GM19035 (cell line): Measurements from ENCODE around the gene BRMS1.
"Not testable (repeated sequence)": the region's sequence is repeated elsewhere in the genome, so short reads cannot be mapped to it uniquely, and the experiment has no call there.

Experiments used
- ATAC-seq: cut with Tn5 transposase; IDR thresholded peaks from one replicate; pipeline ENCODE4 v1.9.1; 2021; ENCODE audit not compliant: unreplicated experiment

Gene BRMS1

GRCh38 chr11:66344550-66345315 lies at the start of gene BRMS1:
Gene BRMS1, minus strand, starts transcription at chr11:66345104. Its CDS starts 2,870 bp downstream, at chr11:66342234.
- ATAC-seq, result peak; percentile 74

- ATAC-seq, result no peak
These were observed 49.0 kb upstream of the BRMS1 start for GRCh38 chr11:66393954-66394353.

- no peak for ATAC-seq
These were observed 46.4 kb upstream of the BRMS1 start for GRCh38 chr11:66391322-66391721.

- no peak for ATAC-seq
These were observed 44.0 kb upstream of the BRMS1 start for GRCh38 chr11:66388780-66389386.

GRCh38 chr11:66386171-66387069 lies 41.5 kb upstream of the BRMS1 start:
- ATAC-seq, result no peak

- not testable (repeated sequence) for ATAC-seq
These were observed 39.4 kb upstream of the BRMS1 start for GRCh38 chr11:66384316-66384715.

GRCh38 chr11:66380264-66380663 lies 35.4 kb upstream of the BRMS1 start:
- not testable (repeated sequence) for ATAC-seq

- ATAC-seq, result not testable (repeated sequence)
These were observed 28.9 kb upstream of the BRMS1 start for GRCh38 chr11:66373690-66374287.

- no peak for ATAC-seq
These were observed 28.4 kb upstream of the BRMS1 start for GRCh38 chr11:66373265-66373664.

GRCh38 chr11:66371627-66372415 lies 26.9 kb upstream of the BRMS1 start, which contains the start of gene SLC29A2:
Gene SLC29A2, minus strand, starts transcription at chr11:66371760. Its CDS starts 169 bp downstream, at chr11:66371591.
- peak; percentile 57 for ATAC-seq

- ATAC-seq, result no peak
These were observed 24.4 kb upstream of the BRMS1 start for GRCh38 chr11:66369073-66369894.

GRCh38 chr11:66368484-66368883 lies 23.6 kb upstream of the BRMS1 start:
- ATAC-seq, result no peak

- no peak for ATAC-seq
These were observed 22.8 kb upstream of the BRMS1 start for GRCh38 chr11:66367561-66368312.

- no peak for ATAC-seq
These were observed 22.1 kb upstream of the BRMS1 start for GRCh38 chr11:66366844-66367477.

- ATAC-seq, result no peak
These were observed 21.1 kb upstream of the BRMS1 start for GRCh38 chr11:66365711-66366619.

- ATAC-seq, result no peak
These were observed 20.3 kb upstream of the BRMS1 start for GRCh38 chr11:66365166-66365565.
